A204.1 (cell line): ENCODE results near the gene EHHADH.
"Not testable (repeated sequence)": the region's sequence is repeated elsewhere in the genome, so short reads cannot be mapped to it uniquely, and the experiment has no call there.

ENCODE experiments used
- FAIRE-seq: peaks from 2 replicates; lab custom pipeline; 2012; peaks lifted over from hg19 to GRCh38; lab: Jason Lieb, UNC

EHHADH gene

DNA sequence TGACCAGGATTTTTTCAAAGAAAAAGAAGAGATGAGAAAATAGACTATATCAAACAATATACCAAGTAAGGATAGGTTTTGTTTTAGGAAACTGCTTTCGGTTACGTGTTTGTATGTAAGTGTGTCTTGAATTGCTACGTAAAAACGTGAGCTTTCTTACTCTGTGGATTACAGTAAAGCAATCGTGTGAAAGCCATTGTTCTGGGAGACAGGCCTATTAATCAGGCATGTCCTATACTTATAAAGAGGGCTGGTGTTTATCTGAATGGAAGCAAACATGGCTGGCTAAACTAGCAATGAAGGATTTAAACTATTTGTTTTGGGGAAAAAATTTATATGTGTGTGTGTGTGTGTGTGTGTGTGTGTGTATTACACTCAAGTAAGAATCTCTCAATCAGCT lies 2.6 kb downstream of the EHHADH start:
- no peak for FAIRE-seq

DNA sequence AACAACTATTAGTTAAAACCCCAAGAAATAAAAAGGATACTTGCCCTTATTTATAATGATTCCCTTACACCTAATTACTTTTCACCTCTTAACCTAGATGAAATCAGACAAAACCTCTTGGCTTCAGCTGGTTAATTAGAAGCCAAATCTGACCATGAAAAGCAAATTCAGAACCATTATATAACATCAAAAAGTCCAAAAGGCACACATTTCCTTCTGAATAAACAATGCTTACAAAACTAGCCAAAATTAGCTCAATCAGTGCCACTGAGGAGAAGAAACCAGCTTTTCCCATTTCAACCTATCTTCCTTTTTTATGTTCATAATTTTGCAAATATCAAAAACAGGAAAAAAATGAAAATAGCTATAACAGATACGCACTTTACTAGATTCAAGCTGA lies 3.2 kb downstream of the EHHADH start:
- FAIRE-seq: no peak

DNA sequence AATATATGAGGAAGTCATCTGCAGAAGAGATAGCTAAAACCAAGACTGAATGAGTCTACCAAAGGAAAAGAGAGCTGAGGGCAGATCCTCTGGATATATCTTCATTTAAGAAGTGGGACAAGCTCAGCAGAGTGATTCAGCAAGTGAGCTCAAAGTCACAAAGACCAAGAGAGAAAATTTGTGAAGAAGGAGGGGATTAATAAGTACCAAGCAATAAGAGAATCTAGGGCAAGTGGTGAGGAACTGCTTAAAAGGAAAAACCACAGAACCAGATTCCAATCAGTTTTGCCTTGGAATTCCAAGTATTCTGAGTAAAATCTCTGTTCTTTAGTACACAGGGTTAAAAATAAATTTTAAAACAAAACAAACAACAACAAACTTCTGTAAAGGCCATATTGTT lies 3.6 kb downstream of the EHHADH start:
- FAIRE-seq: no peak

DNA sequence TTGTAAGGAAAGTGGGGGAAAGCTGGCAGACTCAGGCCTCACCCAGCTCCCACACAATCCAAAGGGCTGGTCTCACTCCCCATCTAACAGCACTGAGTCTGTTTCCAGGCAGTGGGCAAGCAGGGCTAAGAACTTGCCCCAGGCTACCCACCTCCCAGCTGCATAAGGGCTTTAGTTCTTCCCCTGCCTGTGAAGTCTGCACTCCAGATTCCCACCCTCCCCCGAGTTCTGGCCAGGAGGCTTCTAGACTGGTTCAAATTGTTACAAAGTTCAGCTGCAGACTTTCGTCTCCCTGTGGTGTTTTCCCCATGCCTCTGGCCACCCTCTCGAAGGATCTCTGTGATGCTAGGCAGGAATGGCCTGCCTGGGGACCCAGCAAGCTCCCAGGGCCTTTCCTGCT lies 11.2 kb downstream of the EHHADH start:
- no peak for FAIRE-seq

DNA sequence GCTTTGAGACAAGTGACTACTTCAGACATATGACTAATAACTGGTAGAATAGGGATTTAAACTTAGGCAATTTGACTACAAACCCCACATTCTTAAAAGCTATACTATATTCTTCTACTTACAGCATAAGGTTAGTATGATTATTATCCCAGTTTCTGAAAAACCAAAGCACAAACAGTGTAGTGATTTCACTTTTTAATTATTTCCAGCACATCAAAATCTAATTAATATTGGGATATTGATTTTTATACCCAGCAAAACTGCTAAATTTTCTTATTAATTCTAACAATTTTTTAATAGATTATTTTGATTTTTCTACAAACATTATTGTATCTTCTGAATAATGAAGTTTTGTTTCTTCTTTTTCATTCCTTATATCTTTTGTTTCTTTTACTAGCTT lies 16.9 kb downstream of the EHHADH start:
- FAIRE-seq: peak; percentile 54

DNA sequence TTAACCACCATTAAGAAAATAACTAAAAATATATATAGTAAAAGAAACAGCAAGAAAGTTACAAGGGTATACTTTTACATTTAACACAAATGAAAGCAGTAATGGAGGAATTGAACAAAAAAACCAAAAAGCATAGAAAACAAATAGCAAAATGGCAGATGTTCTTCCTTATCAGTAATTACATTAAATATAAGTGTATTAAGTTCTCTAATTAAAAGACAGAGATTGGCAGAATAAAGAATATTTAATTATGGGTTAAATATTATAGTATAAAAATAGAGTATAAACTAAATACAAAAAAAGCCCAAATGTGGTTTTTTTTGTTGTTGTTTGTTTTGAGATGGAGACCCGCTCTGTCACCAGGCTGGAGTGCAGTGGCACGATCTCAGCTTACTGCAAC lies 20.5 kb downstream of the EHHADH start:
- peak; percentile 16 for FAIRE-seq

DNA sequence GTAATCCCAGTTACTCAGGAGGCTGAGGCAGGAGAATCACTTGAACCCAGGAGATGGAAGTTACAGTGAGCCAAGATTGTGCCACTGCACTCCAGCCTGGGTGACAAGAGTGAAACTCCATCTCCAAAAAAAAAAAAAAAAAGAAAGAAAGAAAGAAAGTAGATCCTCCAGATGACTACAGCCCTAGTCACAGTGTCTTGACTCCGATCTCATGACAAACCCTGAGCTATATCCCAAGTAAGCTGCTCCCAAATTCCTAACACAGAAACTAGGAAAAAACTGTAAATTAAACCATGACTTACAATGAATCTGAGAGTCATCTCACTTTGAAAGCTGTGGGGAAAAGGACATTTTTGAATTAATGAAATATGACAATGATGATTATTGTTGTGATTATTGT lies 27.3 kb downstream of the EHHADH start:
- FAIRE-seq: not testable (repeated sequence)

DNA sequence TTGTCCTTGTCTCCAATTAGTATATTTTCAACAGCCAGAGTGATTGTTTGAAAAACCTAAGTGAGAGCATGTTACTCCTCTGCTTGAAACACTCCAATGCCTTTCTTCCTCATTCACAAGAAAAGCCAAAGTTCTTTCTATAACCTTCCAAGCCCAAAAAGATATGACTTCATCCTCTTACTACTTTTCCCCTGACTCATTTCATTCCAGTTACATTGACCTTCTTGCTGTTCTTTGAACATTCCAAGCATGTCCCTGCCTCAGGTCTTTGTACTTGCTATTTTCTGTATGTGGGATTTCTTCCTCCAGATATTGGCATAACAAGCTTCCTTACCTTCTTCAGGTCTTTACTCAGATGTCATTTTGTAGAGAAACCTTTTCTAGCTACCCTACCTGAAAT lies 28.3 kb downstream of the EHHADH start:
- no peak for FAIRE-seq

DNA sequence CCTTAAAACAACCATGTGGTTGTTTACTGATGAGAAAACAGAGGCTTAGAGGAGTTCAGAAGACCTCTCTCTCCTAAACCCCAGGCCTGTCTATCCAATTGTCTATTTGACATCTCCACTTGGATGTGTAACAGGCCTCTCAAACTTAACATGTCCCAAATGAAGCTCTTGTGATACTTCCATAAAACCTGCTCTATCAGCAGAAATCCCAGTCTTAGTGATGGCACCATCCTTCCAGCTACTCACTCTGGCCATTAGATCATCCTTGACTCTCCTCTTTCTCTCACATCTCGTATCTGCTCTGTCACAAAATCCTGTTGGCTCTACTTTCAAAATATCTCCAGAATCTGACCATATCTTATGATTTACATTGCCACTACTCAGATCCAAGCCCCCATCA lies 28.8 kb downstream of the EHHADH start:
- no peak for FAIRE-seq

DNA sequence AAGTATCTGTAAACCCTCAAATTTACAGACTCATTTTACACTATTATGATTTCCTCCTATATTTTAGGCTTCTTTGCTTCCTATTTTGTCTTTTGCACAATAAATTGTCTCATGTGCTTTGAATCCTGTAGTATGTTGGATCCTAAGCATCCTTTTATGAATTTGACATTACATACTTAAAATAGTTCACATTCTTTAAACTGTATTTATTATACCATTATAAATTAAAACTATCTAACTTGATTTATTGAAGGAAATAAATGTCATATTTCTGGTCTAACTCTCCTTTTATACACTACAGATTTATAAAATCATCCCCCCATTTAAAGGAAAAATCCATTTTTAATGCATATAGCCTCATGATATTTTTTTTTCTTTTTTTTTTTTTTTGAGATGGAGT lies 32.6 kb downstream of the EHHADH start:
- no peak for FAIRE-seq

DNA sequence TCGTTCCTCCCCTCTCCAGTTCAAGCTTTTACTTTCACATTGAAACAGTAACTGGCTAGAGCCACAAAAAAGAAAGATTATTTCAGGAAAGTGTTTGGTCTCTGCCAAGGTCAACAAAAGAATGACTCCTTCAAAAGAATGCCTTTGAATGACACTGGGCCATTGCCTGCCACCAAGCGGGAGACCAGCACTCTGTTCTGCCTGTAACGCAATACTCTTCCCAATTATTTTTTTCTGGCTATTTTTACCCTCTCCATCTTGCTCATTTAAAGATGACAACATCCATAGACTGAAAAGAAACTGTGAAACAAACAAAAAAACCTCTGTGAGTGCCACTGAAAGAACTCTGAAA lies 37.3 kb downstream of the EHHADH start:
- peak; percentile 88 for FAIRE-seq

DNA sequence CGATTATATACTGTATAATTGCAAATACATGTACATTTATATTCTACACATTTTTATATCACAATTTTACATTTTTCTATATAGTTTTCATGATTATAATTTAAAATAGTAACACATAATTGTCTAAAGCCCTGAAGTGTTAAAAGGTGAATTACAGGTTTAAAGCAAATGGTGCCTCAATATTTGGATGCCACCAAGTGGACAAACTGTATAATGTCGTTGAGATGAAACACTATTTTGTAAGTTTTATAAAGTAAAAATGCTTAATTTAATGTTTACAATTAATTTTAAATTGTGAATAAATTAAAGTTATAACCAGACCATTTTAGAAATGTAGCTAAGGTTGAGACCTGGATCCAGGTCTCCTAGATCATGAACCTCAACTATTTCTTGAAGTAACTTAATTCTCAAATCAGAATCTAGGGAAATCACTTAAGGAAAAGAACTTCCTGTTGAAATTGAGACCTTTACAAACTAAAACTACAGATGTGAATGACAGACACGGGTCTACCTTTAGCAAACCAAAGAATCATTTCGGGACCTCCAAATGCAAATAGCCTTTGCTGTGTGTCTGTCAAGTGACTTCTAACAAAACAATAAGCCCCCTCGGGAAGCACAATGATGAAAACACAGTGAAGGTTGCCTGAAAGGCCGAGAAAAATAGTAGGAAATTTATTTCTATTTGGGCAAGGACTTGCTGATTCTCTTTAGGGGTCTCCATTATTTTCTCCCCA lies 37.8 kb downstream of the EHHADH start:
- FAIRE-seq: peak; percentile 98

DNA sequence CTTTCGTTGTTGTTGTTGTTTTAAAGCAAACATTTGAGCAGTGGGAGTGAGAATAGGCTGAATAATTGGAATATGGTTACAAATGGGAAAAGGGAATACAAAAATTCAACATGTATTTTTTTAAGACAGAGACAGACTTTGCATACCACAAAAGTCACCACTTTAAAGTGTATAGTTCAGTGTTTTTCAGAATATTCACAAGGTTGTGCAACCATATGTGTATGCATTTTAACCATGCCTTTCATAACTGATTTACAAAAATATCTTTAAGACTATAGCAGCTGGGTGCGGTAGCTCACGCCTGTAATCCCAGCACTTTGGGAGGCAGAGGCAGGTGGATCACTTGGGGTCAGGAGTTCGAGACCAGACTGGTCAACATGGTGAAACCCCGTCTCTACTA lies 41.3 kb downstream of the EHHADH start:
- no peak for FAIRE-seq

DNA sequence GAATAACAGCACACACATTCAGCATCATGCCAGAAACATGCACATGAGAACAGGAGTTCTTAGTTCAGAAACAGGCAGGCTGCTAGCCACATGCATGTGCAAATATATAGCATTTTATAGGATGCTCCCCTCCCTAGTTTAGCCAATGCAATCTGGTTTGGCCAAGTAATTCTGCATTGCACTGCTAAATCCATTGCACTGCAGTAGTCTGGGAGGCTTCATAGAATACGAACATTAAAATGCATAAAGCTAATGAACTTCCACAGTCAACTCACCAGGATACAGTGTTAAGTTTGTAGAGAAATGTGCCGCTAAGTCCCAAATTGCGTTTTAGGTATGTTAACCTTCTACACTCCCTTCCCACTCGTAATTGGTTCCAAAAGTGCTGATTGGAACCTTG lies 41.8 kb downstream of the EHHADH start:
- no peak for FAIRE-seq

DNA sequence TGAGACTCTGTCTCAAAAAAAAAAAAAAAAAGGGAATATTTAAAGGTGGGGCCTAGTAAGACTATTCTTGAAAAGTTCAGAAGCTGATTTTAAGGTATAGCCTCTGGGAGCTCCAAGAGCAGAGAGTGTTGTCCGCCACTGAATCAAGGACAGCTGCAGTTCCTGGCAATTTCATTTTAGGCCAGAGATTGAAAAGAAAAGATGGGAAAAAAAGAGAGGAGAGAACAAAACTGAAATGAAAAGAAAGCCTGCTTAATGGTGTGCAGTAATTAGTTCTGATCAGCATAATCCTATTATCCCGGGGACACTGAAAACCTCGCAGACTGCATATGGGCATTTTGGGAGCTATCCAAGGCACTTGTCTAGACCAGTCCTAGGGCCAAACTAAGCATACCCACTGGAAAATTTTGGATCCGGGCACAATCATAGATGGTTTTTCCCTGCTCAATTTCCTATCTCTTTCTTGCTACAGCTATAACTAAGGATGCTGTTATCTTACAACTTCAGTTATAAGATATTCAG lies 43.2 kb downstream of the EHHADH start:
- FAIRE-seq: no peak

DNA sequence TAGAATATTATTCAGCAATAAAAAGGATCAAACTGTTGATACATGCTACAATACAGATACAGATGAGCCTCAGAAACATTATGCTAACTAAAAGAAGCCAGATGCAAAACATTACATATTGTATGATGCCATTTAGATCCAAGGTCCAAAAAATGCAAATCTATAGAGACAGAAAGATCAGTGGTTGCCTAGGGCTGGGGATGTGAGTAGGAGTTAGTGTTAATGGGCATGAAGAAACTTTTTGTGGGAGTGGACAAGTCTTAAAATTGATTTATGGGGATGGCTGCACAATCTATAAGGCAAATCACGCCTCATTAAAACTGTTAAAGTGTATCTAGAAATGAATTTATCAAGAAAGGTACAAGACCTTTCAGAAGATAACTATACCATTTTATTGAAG lies 45.0 kb downstream of the EHHADH start:
- no peak for FAIRE-seq

DNA sequence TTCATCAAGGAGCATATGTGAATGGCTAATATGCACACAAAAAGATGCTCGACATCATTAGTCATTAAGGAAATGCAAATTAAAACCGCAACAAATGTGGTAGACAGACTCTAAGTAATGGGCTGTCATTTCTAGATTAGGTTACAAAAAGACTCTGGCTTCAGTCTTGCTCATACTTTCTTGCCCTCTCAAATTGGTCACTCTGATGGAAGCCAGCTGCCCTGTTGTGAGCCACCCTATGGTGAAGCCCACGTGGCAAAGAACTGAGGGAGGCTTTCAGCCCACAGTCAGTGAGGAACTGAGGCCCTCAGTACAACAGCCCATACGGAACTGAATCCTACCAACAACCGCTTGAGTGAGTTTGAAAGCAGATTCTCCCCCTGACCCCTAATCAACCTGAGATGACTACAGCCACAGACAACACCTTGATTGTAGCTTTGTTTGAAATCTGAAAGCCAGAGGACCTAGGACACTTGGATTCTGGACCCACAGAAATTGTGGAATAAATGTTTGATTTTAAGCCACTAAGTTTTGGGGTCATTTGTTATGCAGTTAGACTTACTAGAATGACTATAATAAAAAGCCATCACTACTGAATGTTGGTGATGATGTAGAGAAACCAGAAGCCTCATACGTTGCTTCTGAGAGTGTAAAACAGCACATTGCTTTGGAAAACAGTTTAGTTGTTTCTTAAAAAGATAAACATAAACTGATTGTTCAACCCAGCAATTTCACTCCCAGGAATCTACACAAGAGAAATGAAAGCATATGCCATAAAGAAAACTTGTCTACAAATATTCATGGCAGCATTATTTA lies 45.7 kb downstream of the EHHADH start:
- no peak for FAIRE-seq

DNA sequence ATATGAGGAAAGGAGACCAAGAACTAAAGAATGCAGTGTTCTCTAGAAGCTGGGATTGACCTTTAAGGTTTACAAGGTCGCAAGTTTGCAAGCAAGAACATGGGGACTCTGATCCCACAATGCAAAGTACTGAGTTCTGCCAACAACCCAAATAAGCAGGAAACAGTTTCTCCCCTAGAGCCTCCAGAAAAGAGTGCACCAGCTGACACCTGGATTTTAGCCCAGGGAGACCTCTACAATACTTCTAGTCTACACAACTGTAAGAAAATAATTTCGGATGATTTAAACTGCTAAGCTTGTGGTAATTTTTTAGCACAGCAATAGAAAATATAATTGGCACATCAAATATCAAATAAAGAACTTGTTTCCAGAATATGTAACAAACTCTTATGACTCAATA lies 46.4 kb downstream of the EHHADH start:
- FAIRE-seq: no peak

DNA sequence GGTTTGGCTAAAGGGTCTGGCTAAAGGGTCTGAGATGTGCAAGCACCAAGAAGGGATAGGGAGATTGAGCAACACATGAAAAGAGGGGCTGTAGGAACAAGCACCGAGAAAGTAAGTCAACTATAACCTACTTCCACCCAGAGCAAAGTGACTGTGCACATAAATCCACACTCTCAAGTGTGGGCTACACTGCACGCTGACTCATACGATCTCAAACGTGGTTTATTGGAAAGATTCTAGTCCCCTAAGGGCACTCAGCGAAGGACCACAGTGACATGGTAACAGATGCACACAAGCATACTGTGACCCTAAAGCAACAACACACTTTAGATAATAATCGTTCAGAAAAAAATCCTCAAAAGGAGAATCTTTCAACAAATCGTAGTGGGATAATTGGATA lies 48.0 kb downstream of the EHHADH start:
- no peak for FAIRE-seq

DNA sequence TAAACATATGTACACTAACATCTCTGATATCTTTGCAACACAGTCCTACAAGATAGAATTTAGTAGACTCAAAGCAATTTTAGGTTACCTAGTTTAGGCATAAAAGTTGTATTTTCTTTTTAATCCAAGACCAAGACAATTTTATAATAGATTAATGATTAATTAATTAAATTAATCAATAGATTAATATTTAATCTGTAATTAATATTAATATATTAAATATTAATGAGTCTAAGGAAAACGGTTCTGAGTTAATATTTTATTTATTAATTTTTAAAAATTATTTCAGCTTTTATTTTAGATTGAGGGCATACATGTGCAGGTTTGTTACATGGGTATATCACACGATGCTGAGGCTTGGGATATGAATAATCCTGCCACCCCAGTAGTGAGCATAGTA lies 49.0 kb downstream of the EHHADH start:
- peak; percentile 78 for FAIRE-seq

DNA sequence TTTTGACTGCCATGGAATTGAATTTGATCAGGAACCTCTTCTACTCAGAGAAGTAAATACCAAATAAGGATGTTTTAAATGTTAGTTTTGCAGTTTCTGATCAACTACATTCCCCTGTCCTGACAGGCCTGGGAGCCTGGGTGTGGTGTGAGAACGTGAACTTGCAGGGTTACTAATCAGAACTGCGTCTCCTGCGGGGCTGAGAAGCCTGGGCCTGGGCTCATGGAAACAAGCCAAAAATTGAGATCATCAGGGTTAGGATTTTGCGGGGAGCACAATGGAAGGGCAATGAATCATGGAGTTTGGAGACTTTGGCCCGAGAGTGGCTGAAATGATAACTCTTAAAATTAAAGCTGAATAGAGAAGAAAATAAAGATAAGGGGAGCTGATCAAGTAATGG lies 53.2 kb downstream of the EHHADH start:
- no peak for FAIRE-seq

DNA sequence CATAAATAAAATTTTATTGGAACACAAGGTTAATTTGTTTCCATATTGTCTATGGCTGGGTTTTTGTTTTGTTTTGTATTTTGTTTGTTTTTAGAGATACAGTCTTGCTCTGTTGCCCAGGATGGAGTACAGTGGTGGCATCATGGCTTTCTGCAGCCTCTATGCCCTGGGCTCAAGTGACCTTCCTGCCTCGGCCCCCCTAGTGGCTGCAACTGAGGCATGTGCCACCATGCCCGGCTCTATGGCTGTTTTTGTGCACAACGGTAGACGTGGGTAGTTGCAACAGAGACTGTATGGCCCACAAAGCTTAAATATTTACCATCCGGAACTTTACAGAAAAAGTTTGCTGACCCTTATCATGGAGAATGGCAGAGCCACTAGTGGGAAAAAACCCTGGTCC lies 54.2 kb downstream of the EHHADH start:
- FAIRE-seq: no peak

DNA sequence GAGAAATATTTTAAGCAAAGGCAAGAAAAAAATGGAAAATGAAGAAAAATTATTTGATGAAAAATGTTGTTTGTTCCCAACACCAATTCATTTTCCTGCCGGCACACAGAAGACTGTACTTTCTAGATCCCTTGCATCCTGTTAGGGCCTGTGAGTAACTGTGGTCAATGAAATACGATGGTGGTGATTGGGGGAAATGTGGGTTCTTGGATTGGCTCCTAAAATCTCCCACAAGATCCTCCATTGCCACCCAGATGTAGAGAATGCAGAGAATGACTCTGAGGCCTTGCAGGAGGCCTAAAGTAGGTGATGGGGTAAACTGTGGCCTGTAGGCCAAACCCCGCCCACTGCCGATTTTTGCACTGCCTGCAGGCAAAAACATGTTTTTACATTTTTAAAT lies 54.6 kb downstream of the EHHADH start:
- FAIRE-seq: no peak

DNA sequence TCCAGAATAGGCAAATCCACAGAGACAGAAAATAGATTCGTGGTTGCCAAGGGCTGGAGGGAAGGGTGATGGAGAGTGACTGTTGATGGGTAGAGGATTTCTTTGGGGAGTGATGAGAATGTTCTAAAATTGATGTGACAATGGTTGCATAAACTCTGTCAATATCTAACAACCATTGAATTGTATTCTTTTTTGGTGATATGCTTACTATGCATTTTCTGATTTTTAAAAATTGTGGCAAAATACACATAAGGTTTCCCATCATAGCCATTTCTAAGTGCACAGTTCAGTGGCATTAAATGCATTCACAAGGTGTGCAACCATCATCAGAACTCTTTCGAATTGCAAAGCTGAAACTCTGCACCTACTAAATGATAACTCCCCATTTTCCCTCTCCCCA lies 56.8 kb downstream of the EHHADH start:
- FAIRE-seq: no peak
